Renal cortex interstitium (tissue), 15 donors: ENCODE measurements around the gene KMT2A. TPM values are rescaled to one million over a fixed set of nuclear protein-coding genes. Genes with fewer than 3 reads are reported as not detected.
"Not testable (repeated sequence)": the region's sequence is repeated elsewhere in the genome, so short reads cannot be mapped to it uniquely, and the experiment has no call there.

Experiments
- DNase-seq, 11 donors: peaks; one replicate each; pipeline ENCODE4 v3.0.0-alpha.2; 2013; ENCODE audit warnings: low read depth in 9 of 11, low spot score in 4 of 11; ENCODE audit errors: extremely low read depth in 1 of 11
- long read RNA-seq, 16 experiments: transcript quantifications; one replicate each; lab custom pipeline, GENCODE V29; 2026
- polyA plus RNA-seq, 3 donors: library from polyadenylated mRNA; unstranded; fragments of 120-200 nt; gene quantifications; one replicate each; pipeline ENCODE4 v1.2.1, GENCODE V29; 2013; ENCODE audit not compliant: insufficient read length in 3 of 3

The KMT2A gene
- 10 to 100 TPM; 43.7 to 47.3 (median 45.4) TPM for polyA plus RNA-seq
- long read RNA-seq, donor 1, partial matches to known transcripts: 6 of 10 reads
- long read RNA-seq, donor 1, other reads (novel, unspliced or antisense): 0 of 10 reads
- long read RNA-seq, donor 2, partial matches to known transcripts: 6 of 7 reads
- long read RNA-seq, donor 2, other reads (novel, unspliced or antisense): 0 of 7 reads
- long read RNA-seq, donor 3, partial matches to known transcripts: 6 of 11 reads
- long read RNA-seq, donor 3, other reads (novel, unspliced or antisense): 0 of 11 reads
- long read RNA-seq, donor 4, partial matches to known transcripts: 0 of 5 reads
- long read RNA-seq, donor 4, other reads (novel, unspliced or antisense): 0 of 5 reads
- long read RNA-seq, donor 5: 0 reads
- long read RNA-seq, donor 6, partial matches to known transcripts: 12 of 17 reads
- long read RNA-seq, donor 6, other reads (novel, unspliced or antisense): 0 of 17 reads
- long read RNA-seq, donor 7, partial matches to known transcripts: 0 of 4 reads
- long read RNA-seq, donor 7, other reads (novel, unspliced or antisense): 0 of 4 reads
- long read RNA-seq, donor 8, full-length matches to known transcripts: 6 of 133 reads
- long read RNA-seq, donor 8, partial matches to known transcripts: 127 of 133 reads
- long read RNA-seq, donor 8, other reads (novel, unspliced or antisense): 0 of 133 reads
- long read RNA-seq, donor 9, full-length matches to known transcripts: 5 of 11 reads
- long read RNA-seq, donor 9, partial matches to known transcripts: 6 of 11 reads
- long read RNA-seq, donor 9, other reads (novel, unspliced or antisense): 0 of 11 reads
- long read RNA-seq, donor 10, partial matches to known transcripts: 0 of 3 reads
- long read RNA-seq, donor 10, other reads (novel, unspliced or antisense): 0 of 3 reads
- long read RNA-seq, donor 11, partial matches to known transcripts: 0 of 4 reads
- long read RNA-seq, donor 11, other reads (novel, unspliced or antisense): 0 of 4 reads
- long read RNA-seq, donor 12, partial matches to known transcripts: 6 of 6 reads
- long read RNA-seq, donor 12, other reads (novel, unspliced or antisense): 0 of 6 reads
- long read RNA-seq, donor 13: 0 reads
- long read RNA-seq, donor 14, partial matches to known transcripts: 0 of 1 reads
- long read RNA-seq, donor 14, other reads (novel, unspliced or antisense): 0 of 1 reads
- long read RNA-seq, donor 15, partial matches to known transcripts: 0 of 1 reads
- long read RNA-seq, donor 15, other reads (novel, unspliced or antisense): 0 of 1 reads
- long read RNA-seq, donor 16, full-length matches to known transcripts: 15 of 41 reads
- long read RNA-seq, donor 16, partial matches to known transcripts: 26 of 41 reads
- long read RNA-seq, donor 16, other reads (novel, unspliced or antisense): 0 of 41 reads

DNA sequence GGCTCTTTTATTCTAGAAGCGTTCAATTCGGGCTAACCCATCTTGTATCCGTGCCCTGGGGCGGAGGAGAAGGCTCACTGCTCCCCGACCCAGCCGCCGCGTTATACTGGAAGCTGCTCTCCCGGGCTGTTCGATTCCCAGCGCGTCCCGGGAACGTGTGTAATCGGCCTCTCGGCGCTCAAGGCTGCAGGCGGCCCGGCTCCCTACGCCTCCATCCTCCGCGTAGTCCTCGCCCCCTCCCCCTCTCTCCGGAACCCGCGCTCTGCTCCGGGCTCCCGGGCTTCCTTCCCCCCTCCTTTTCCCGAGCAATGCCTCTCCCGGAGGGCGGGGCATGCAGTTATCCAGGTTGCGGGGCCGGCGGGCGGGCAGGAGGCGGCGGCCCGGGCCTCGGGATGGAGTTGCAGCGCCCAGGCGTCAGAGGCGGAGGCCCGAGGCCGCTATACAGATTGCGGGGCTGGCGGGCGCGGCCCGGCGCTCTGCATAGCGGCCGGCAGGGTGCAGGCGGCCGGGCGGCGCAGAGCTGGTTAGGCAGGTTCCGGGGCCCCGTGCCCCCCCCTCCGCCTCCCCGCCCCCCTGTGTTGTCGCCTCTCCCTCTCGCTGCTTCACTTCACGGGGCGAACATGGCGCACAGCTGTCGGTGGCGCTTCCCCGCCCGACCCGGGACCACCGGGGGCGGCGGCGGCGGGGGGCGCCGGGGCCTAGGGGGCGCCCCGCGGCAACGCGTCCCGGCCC is at the start of gene KMT2A:
TSS of gene KMT2A (plus strand) at position 600 of the 732 bp plus-strand sequence. CDS start at position 621, 21 bp downstream.
- peak; percentile 88 to 99 (median 94) for DNase-seq

DNA sequence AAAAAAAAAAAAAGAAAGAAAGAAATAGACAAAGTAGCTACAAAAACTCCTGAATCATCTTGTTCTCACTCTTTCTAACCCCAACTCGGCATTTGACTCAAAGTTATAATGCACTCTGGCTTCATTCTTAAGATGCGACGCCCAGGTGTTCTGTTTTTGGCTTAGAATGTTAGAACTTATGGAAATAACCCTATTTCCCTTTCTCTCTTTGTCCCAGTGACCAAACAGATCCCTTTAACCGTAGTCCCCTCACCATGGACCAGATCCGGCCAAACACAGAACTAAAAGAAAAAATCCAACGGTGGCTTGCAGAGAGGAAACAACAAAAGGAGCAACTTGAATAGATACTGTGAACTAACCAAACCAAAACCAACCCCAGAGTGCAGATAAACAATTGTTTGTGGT is 40.2 kb upstream of the KMT2A start:
- DNase-seq: no peak

DNA sequence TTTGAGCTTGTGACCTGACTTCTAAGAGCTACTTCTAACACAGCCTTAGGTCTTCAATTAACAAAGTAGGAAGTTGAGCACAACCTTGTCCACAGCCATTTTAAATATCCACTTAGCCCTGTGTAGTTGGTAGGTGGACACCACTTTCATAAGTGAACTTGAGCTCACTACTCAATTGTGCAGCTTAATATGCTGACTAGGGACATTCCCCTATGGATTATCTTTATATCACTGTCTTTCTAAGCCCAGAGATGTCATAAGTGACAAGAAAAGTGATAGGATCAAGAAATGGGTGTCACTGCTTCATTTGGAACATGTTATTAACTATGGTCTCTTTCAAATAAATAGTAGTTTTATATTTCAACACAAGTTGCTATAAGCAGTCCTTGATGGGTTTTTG is 38.8 kb upstream of the KMT2A start:
- no peak for DNase-seq

DNA sequence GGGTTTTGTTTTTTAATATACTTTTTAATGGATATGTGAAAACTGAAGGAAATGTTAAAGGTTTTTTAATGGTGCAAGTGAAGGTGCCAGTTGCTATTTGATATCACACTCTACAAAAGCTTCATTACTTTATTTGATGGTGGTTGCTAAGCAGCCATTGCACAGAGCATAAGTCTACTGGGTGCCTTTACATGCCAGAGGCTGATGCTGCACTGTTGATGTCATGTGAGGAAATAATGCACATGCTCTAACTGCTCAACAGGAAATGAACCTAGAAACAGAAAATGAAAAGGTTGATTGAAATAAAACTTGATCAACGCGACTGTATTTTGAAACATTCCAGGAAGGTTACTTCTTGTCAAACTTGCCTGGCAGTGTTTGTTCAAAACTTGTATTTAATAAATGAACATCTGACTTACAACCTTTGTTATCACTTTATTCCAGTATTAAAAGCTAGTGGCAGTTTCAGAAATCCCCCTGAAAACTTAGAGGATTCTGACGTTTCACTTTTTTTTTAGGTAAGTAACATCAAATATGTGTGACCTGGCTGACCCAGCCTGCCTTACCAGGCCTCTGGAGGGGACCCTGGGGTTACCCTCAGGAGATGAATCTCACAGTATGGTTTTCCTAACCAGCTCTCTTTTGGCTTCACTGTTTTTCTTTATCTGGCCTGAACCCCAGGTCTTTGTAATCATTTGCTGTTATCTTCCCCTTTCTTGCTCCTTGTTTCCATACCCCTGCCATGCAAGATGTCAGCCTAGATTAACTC is 37.3 kb upstream of the KMT2A start:
- DNase-seq: no peak

DNA sequence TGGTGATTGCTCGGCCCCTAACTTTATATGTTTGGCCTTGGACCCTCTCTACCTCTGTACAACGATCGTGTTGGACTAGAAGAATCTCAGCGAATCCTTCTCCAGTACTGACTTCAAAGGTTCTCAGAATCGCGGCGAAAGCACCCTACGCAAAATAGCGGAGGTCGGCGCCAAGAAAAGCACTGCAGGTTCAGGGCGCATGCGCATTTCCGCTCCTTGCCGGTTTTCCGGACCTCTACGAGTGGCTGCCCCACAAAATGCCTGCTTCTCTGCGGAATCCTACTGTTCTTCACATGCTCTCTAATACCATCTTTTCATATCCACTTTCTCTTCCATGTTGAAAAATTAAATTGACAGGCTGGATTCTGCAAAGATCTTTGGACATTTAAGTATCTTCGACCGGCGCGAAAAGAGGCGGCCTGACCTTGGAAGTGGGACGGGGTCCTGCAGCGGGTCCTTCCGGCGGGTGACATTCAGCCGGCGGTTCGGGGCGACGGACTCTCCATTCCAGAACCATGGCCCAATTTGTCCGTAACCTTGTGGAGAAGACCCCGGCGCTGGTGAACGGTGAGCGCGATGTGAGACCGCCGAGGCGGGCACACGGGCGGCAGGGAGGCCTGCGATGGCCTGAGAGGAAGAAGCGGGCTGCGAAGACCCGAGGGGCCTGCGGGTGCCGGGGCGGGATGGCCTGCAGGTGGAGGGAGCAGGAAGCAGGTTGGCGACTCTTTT is 35.0 kb upstream of the KMT2A start, which contains the start of gene ATP5MG:
TSS of gene ATP5MG (plus strand) at position 456 of the 729 bp plus-strand sequence. CDS start at position 516, 60 bp downstream.
- peak; percentile 74 to 96 (median 88) for DNase-seq

DNA sequence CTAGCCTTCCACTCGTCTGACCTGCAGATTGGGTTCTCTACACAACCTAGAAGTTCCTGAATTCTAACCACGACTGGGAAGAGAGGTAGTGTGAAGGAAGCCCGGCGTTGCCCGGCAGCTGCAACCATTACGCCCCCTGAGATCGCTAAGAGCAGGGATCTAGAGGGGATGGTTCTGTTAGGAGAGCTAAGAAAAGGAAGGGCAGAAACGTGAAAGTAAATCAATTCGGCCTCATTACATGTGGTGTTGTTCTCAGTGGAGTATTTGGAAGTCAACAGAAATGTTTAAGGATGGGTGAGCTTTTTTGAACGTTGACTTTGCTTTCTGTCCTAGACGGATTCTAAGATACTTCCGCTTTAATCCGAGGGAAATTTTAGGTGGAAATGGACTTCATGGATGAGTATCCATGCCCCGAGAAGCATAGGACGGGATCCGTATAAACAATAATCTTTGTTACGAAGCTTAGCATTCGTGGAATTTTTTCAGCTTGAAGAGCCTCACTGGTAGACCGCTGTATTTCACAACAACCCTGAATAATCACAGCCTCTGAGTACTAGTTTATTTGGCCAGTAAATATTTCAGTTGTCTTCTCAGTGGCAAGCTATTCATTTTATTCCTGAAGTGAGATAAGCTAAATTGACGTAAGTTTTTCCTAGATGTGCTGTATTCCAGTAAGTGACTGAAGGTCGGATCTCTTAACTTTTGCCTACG is 34.3 kb upstream of the KMT2A start:
- peak in 1 of 11 donors; percentile 11 for DNase-seq

DNA sequence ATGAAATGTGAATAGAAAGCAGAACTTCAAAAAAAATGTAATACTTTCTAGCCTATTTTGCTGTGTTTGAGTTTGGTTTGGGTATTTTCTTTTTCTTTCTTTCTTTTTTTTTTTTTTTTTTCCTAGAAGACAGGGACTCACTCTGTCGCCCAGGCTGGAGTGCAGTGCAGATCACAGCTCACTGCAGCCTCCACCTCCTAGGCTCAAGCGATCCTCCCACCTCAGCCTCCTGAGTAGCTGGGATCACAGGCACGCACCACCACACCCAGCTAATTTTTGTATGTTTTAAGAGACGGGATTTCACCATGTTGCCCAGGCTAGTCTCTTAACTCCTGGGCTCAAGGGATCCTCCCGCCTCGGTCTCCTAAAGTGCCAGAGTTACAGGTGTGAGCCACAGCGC is 33.7 kb upstream of the KMT2A start:
- DNase-seq: not testable (repeated sequence)

DNA sequence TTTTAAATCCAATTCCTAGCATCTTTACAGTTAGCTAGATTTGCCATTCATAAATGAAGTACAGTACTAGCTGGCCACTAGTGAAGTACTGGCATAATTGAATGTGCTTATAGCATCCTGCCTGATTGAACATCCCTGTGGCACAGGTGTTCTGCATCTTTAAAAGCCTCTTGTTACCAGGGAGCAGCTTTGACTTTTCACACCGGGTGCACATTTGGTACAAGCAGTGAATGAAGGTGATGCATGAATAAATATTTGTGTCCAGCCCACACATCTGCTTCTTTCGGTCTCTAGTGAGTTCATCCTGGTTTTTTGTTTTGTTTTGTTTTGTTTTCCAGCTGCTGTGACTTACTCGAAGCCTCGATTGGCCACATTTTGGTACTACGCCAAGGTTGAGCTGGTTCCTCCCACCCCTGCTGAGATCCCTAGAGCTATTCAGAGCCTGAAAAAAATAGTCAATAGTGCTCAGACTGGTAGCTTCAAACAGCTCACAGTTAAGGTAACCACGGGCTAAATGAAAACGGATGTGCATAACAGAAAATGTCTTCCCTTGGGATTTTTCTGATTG is 29.6 kb upstream of the KMT2A start:
- DNase-seq: no peak

DNA sequence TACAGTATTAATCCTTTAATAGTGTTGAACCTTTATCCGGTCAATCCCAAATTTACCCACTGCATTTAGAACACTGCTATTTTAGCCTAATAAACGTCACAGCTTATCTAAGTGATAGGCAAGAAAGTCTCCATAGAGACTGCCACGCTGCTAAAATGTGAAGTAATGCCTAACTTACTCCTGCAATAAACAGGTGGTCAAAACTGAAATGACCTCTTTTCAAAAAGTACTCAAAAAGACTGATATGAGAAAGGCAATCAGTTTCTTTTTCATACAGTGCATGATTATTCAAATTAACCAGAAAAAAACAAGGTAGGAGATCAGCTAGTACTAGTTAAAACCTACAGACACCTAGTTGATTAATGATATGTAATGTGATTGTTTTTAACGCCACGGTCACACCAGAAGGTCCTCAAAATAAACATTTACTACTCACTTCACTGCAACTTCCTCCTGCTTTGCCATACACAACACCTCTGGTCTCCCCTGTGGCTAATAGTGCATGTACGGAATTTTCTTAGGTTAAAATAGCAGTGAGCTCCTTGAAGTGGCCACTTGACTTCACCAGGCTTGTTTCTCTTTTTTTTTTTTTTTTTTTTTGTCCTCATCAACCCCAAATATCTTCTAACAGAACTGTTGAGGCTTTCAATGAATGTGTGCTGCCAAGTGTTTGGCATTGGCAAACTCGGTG is 26.1 kb upstream of the KMT2A start:
- no peak for DNase-seq

DNA sequence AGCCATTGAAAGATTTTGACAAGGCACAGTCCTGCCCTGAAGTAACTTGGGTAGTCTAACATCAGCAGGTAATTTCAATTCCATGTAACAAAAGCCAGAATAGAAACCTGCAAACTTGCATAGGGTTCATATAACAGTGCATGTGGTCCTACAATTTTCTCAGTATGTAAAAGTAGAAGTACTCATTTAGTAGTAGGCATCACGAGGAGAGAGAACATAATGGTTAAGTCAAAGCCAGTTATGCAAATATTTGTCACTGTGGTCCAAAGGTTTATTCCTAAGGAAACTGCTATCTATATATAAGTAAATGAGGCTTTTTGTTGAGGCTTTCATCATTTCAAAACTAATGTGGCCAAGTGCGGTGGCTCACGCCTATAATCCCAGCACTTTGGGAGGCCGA is 24.8 kb upstream of the KMT2A start:
- DNase-seq: no peak

DNA sequence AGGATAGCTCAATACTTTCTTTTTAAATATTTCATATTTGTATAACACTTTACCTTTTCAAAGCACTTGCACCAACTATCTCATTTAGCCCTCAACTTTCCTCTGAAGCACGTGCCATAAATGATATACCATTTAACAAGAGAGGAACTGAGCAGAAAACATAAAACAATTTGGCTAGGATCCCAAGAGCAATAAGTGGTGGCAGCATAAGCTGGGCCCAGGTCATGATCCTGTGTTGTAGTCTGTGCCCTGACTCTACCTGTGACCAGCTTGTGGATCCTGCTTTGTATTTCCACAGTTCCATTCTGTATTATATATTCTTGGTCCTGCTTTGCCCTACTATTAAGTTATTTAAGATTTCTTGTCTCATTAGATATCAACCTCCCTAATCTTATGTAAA is 23.4 kb upstream of the KMT2A start:
- DNase-seq: no peak

DNA sequence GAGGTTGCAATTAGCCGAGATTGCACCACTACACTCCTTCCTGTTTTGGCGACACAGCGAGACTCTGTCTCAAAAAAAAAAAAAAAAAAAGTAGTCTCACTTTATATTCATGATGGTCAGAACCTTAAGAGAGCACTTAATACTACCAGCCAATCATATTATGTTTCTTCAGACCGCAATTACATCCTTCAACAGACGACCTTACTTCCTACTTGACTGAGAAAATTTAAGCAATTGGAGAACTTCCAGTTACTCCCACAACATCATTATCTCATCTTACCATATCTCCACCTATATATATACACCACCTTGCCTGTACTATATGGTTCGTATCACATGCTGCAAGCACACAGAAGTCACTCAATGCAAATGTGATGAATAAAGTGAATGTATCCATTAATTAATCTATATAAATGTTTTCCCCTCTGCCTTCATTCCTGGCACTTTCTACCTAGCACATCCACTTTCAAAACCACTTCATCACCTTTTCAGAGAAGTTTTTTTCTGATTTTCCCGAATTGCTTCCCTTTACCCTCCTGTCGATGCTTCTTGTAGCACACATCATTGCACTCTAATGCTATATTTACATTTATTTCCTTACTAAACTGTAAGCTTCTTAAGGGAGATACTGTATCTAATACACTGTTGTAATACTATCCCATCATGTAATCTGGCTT is 21.1 kb upstream of the KMT2A start:
- no peak for DNase-seq

DNA sequence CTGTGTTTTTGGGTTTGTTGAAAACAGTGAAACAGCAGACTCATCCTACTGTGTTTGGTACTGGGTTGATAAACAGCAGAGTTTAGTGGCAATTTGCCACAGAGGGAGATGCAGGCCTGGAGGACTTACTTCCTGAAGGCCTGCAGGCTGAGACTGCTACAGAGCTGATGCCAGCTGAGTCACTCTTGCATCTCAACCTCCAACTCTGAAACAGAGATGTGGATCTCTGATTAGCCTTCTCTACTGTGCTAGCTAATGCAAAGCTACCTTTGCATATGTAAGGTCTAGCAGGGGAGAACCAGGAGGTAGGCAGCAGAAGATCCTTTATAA is 20.6 kb upstream of the KMT2A start:
- no peak for DNase-seq

DNA sequence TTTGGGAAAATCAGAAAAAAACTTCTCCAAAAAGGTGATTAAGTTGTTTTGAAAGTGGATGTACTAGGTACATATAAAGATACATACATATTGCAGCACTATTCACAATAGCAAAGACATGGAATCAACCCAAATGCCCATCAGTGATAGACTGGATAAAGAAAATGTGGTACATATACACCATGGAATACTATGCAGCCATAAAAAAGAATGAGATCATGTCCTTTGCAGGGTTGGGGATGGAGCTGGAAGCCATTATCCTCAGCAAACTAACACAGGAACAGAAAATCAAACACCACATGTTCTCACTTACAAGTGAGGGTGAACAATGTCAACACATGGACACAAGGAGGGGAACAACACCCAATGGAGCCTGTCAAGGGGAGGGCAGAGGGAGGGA is 19.4 kb upstream of the KMT2A start:
- not testable (repeated sequence) for DNase-seq

DNA sequence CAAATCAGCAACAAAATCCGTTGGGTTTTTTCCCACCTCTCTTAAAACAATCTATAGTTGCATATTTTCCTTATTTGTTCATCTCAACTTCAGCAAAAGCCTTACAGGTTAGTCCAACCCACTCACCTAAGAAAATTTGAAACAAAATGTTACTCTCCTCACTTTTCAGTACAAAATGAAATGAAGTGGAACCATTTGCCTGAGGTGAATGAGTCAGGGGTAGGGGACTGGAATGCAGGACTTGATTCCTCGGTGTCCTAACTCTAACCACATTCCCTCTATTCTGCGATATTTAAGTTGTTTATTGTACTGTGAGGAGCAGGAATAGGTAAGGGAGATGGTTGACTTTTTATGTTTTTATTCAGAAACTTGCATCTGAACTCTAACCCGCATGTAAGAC is 18.5 kb upstream of the KMT2A start:
- DNase-seq: no peak
